HepG2 (cell line): ENCODE results near the gene ATP6V1G2. TPM values are rescaled to one million over a fixed set of nuclear protein-coding genes. Genes with fewer than 3 reads are reported as not detected.

ENCODE experiments used
- ATAC-seq: fragments of 200-7000 bp; cut with Tn5 transposase; 3 replicates; pipeline ENCODE4 v1.9.1; 2020; ENCODE audit warnings: mild to moderate bottlenecking, moderate library complexity
- BruUV-seq: library from RNA; stranded (reverse); fragments of 400-500 nt; replicated peaks from 2 replicates; lab custom pipeline; 2021; lab: Mats Ljungman, UMichigan
- CTCF ChIA-PET: fragments of 300-600 bp; formaldehyde crosslinking; extraction: SDS; loops from one replicate; lab custom pipeline; 2021; ENCODE audit warnings: low total read pairs, inconsistent platforms, low intra/inter-chr PET ratio; lab: Yijun Ruan, JAX
- POLR2A ChIA-PET: fragments of 350-600 bp; sonication (Branson Sonifier 250); formaldehyde crosslinking; loops from one replicate; lab custom pipeline; 2020; ENCODE audit warnings: antibody characterized with exemption, inconsistent platforms; lab: Yijun Ruan, JAX
- DNase-seq: peaks from one replicate; pipeline ENCODE4 v3.0.0-alpha.2; 2015; ENCODE audit warnings: low spot score
- FAIRE-seq: peaks from 3 replicates; lab custom pipeline; 2011; peaks lifted over from hg19 to GRCh38; lab: Jason Lieb, UNC
- H2AFZ ChIP-seq: one replicate; pipeline ENCODE4 v1.6.1; 2011; ENCODE audit warnings: low read length, inconsistent platforms
- H3K27ac ChIP-seq: fragments of 300-600 bp; 3 replicates; pipeline ENCODE4 v1.8.0; 2011; ENCODE audit warnings: mixed run types, mild to moderate bottlenecking, mixed read lengths, low read length, inconsistent platforms; ENCODE audit not compliant: insufficient read depth; ENCODE audit errors: extremely low read length
- H3K27me3 ChIP-seq, 2 experiments: fragments of 200-600 bp in 1 of 2; 2 replicates in 1 of 2; 3 replicates in 1 of 2; pipeline versions ENCODE4 v1.6.0 to v1.8.0; 2011; ENCODE audit warnings: low read length in 2 of 2, mild to moderate bottlenecking in 2 of 2, moderate library complexity in 2 of 2, inconsistent platforms in 1 of 2; ENCODE audit not compliant: insufficient read depth in 2 of 2, control insufficient read depth in 1 of 2
- H3K36me3 ChIP-seq, 2 experiments: fragments of 200-600 bp in 1 of 2; replicated peaks in 1 of 2; 2 replicates in 1 of 2; 3 replicates in 1 of 2; pipeline versions ENCODE4 v1.5.1 to v1.8.0; 2011; ENCODE audit warnings: low read length in 2 of 2, inconsistent platforms in 1 of 2; ENCODE audit not compliant: insufficient read depth in 2 of 2, control insufficient read depth in 1 of 2
- H3K4me1 ChIP-seq: 2 replicates; pipeline ENCODE4 v1.5.1; 2012; ENCODE audit warnings: low read length, inconsistent platforms; ENCODE audit not compliant: insufficient read depth
- H3K4me2 ChIP-seq: 2 replicates; pipeline ENCODE4 v1.6.0; 2011; ENCODE audit warnings: low read depth, low read length, inconsistent platforms
- H3K4me3 ChIP-seq, 3 experiments: fragments of 200-600 bp in 1 of 3; sonication (generic), shearing (Covaris generic) in 1 of 3; replicated peaks in 1 of 3; 2 replicates each; pipeline ENCODE4 v1.5.1; 2011 to 2016; ENCODE audit warnings: low read length in 3 of 3, inconsistent platforms in 2 of 3, low read depth in 2 of 3, mild to moderate bottlenecking in 2 of 3, control low read depth in 1 of 3, mixed read lengths in 1 of 3; ENCODE audit not compliant: insufficient read depth in 1 of 3
- H3K79me2 ChIP-seq: one replicate; pipeline ENCODE4 v1.6.1; 2011; ENCODE audit warnings: low read length, inconsistent platforms; ENCODE audit not compliant: insufficient read depth
- H3K9ac ChIP-seq: 2 replicates; pipeline ENCODE4 v1.6.0; 2011; ENCODE audit warnings: mild to moderate bottlenecking, low read depth, low read length, inconsistent platforms; ENCODE audit not compliant: insufficient read depth
- H3K9me3 ChIP-seq: 2 replicates; pipeline ENCODE4 v1.5.1; 2012; ENCODE audit warnings: mild to moderate bottlenecking, low read length
- H4K20me1 ChIP-seq: 2 replicates; pipeline ENCODE4 v1.6.0; 2011; ENCODE audit warnings: inconsistent platforms, mild to moderate bottlenecking, low read length, moderate library complexity; ENCODE audit not compliant: insufficient read depth
- AGO2 ChIP-seq: fragments of 200-400 bp; formaldehyde crosslinking; optimal IDR thresholded peaks from 2 replicates; pipeline ENCODE3; 2017; ENCODE audit warnings: mild to moderate bottlenecking, low read depth, low read length, moderate library complexity
- FOXC1 ChIP-seq: sonication (generic); formaldehyde crosslinking; IDR thresholded peaks from 2 replicates; pipeline ENCODE4 v1.8.0; 2022; ENCODE audit warnings: mild to moderate bottlenecking, missing genetic modification reagents, borderline replicate concordance
- PAF1 ChIP-seq: IDR thresholded peaks from 2 replicates; pipeline ENCODE4 v1.6.1; 2016; ENCODE audit warnings: missing genetic modification reagents, missing compliant biosample characterization
- POLR2A ChIP-seq, 2 experiments: IDR thresholded peaks; 2 replicates each; pipeline ENCODE4 v1.6.1; 2011; ENCODE audit warnings: low read depth in 2 of 2, low read length in 2 of 2, mild to moderate bottlenecking in 1 of 2, moderate library complexity in 1 of 2; ENCODE audit not compliant: insufficient read depth in 1 of 2
- POLR2AphosphoS2 ChIP-seq: IDR thresholded peaks from 2 replicates; pipeline ENCODE4 v1.6.1; 2011; ENCODE audit warnings: low read depth, low read length, improper control_type of control experiment
- POLR2G ChIP-seq: fragments of 200-400 bp; formaldehyde crosslinking; IDR thresholded peaks from 2 replicates; pipeline ENCODE4 v1.6.1; 2018; ENCODE audit warnings: mild to moderate bottlenecking, low read depth, low read length, moderate library complexity
- RBFOX2 ChIP-seq: fragments of 200-400 bp; formaldehyde crosslinking; IDR thresholded peaks from 2 replicates; pipeline ENCODE4 v1.6.1; 2017; ENCODE audit warnings: low read depth, mild to moderate bottlenecking, low read length
- RBM22 ChIP-seq: fragments of 200-400 bp; formaldehyde crosslinking; optimal IDR thresholded peaks from 2 replicates; pipeline ENCODE3; 2017; ENCODE audit warnings: mild to moderate bottlenecking, low read length, moderate library complexity
- ZMYM2 ChIP-seq: sonication (generic); formaldehyde crosslinking; IDR thresholded peaks from 2 replicates; pipeline ENCODE4 v1.8.0; 2022; ENCODE audit warnings: mild to moderate bottlenecking, missing genetic modification reagents
- WGBS: methylation state at CpG from one replicate; pipeline ENCODE4 v1.1.6; 2017; ENCODE audit warnings: low lambda C conversion rate; 5-methylcytosine and 5-hydroxymethylcytosine counted together
- in situ Hi-C: cut with HindIII; loops from 2 replicates; pipeline ENCODE4 v1.10.0; 2017; ENCODE audit warnings: low pct_unique_long_range_greater_than_20kb; ENCODE audit not compliant: extremely low pct_ligation_motif_present
- intact Hi-C: fragments of 100-400 bp; cut with micrococcal nuclease; formaldehyde crosslinking; loops from one replicate; pipeline ENCODE4 v1.10.0; 2022; ENCODE audit not compliant: unreplicated experiment
- polyA plus RNA-seq, 8 experiments: library from polyadenylated mRNA; depleted of rRNA in 3 of 8; stranded (reverse) in 7 of 8; unstranded in 1 of 8; fragments of >200 nt; fragmentation: Illumina TruSeq in 4 of 8; extraction: Trizol in 4 of 8; gene quantifications; 2 replicates each; pipeline versions ENCODE4 v1.2.1 to v1.2.3, GENCODE V29; 2011 to 2016; ENCODE audit warnings: low read depth in 4 of 8, missing spikeins in 1 of 8, mixed read lengths in 1 of 8; ENCODE audit not compliant: insufficient read depth in 1 of 8
- total RNA-seq, 5 experiments: library from RNA; depleted of rRNA; stranded (reverse); fragments of >200 nt; fragmentation: Illumina TruSeq; extraction: Trizol; gene quantifications; 2 replicates each; pipeline ENCODE4 v1.2.3, GENCODE V29; 2016; ENCODE audit warnings: low read depth in 1 of 5
- TF ChIP-seq, protein P1 (sequence below): sonication (generic); formaldehyde crosslinking; IDR thresholded peaks from 2 replicates; pipeline ENCODE4 v1.5.1; 2020; ENCODE audit warnings: missing genetic modification reagents, mild to moderate bottlenecking, borderline replicate concordance

The ATP6V1G2 gene
- total and polyA plus RNA-seq, 2 of the 13 experiments (the other 11 are each of a cell fraction or from before 2014, with no cell fraction given), result 0.27 to 0.83 TPM

DNA sequence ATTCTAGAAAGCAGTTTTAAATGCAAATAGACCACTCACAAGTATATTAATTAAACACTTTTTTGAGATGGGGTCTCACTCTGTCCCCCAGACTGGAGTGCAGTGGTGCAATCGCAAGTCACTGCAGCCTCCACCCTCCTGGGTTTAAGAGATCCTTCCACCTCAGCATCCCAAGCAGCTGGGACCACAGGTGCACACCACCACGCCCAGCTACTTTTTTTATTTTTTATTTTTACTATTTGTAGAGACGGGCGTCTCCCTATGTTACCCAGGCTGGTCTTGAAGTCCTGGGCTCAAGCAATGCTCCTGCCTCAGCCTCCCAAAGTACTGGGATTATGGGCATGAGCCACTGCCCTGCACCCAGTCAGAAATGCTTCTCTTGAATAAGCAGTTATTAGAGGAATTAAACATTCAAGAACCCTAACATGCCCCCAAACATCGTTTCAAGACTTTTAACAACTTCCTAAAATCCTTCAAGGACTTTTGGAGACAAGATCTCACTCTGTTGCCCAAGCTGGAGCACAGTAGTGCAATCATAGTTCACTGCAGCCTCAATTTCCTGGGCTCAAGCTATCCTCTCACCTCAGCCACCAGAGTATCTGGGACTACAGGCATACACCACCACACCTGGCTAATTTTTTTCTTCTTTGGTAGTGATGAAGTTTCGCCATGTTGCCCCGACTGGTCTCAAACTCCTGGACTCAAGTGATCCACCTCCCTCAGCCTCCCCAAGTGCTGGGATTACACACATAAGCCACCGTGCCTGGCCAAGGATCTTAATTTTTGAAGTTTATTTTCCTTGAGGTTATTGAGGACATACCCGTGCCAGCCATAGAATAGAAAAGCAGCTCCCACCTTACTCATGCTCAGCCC, 14.4 kb downstream of the ATP6V1G2 start:
- in situ Hi-C loops, result no loop called here
- H3K27me3 ChIP-seq, result no peaks in the 10 kb centered on the region
- POLR2A ChIA-PET, result interaction anchor here (8.3 kb wide), 1 partner anchor 9 kb away, joined by 123 read pairs; the partner anchor contains the start of gene DDX39B
- H3K36me3 ChIP-seq, result peaks cover 41 to 70% of the 10 kb centered on the region in 2 experiments
- peaks cover 55% of the 10 kb centered on the region for H4K20me1 ChIP-seq
- WGBS, result 88% methylated on average over 9 of the region's 9 CpGs
- CTCF ChIA-PET, result no interaction called here
- TF ChIP-seq, protein P1, sequence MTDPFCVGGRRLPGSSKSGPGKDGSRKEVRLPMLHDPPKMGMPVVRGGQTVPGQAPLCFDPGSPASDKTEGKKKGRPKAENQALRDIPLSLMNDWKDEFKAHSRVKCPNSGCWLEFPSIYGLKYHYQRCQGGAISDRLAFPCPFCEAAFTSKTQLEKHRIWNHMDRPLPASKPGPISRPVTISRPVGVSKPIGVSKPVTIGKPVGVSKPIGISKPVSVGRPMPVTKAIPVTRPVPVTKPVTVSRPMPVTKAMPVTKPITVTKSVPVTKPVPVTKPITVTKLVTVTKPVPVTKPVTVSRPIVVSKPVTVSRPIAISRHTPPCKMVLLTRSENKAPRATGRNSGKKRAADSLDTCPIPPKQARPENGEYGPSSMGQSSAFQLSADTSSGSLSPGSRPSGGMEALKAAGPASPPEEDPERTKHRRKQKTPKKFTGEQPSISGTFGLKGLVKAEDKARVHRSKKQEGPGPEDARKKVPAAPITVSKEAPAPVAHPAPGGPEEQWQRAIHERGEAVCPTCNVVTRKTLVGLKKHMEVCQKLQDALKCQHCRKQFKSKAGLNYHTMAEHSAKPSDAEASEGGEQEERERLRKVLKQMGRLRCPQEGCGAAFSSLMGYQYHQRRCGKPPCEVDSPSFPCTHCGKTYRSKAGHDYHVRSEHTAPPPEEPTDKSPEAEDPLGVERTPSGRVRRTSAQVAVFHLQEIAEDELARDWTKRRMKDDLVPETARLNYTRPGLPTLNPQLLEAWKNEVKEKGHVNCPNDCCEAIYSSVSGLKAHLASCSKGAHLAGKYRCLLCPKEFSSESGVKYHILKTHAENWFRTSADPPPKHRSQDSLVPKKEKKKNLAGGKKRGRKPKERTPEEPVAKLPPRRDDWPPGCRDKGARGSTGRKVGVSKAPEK (CRISPR knock-in tag), result no peak
- peak; percentile 80 for TF ChIP-seq RBM22
- peak; percentile 73 for TF ChIP-seq AGO2
- TF ChIP-seq FOXC1 (CRISPR knock-in tag), result no peak
- peak; percentile 87; the same call in 1 of the 2 replicates for TF ChIP-seq POLR2AphosphoS2
- TF ChIP-seq ZMYM2 (CRISPR knock-in tag), result no peak
- TF ChIP-seq RBFOX2, result peak; percentile 58
- TF ChIP-seq POLR2G, result 0 out of 2 replicates have a peak, but pooled peaks have one; percentile 47
- peak; percentile 6; the same call in 1 of the 2 replicates for TF ChIP-seq PAF1 (CRISPR knock-in tag)
- peak in 1 of 2 experiments; percentile 50; a peak in 1 of 4 replicates for TF ChIP-seq POLR2A (IDR thresholded peaks at IDR 0.05; ENCODE audit: insufficient read depth in 1 of 2, low read depth in 2 of 2, low read length in 2 of 2)
- no peak for DNase-seq
- FAIRE-seq, result no peak
- H2AFZ ChIP-seq, result no peak overlapping the region
- intact Hi-C loops, result no loop called here
- H3K9ac ChIP-seq, result no peak overlapping the region
- H3K27ac ChIP-seq, result no peak overlapping the region
- no peak for ATAC-seq
- no peaks in the 10 kb centered on the region for H3K9me3 ChIP-seq
- H3K79me2 ChIP-seq, result peaks cover 16% of the 10 kb centered on the region
- TSS peak; percentile 3 for BruUV-seq
- peaks cover 79% of the 10 kb centered on the region for H3K4me1 ChIP-seq
- H3K4me3 ChIP-seq, result no peak overlapping the region
- no peak overlapping the region for H3K4me2 ChIP-seq
